Posterior vena cava (tissue), 2 donors: ENCODE measurements around the gene TECRL. TPM values are rescaled to one million over a fixed set of nuclear protein-coding genes. Genes with fewer than 3 reads are reported as not detected.

Source experiments
- DNase-seq: peaks from one replicate; pipeline ENCODE4 v3.0.0-alpha.2; 2020; ENCODE audit warnings: low spot score
- intact Hi-C, 2 donors: fragments of 100-400 bp; cut with DNase I; formaldehyde crosslinking; loops; one replicate each; pipeline versions ENCODE4 v1.14.1 to v1.14.2; 2022 to 2023
- long read RNA-seq, 2 donors: library from polyadenylated mRNA; unstranded; transcript quantifications; one replicate each; pipeline ENCODE4 v2.0.0, GENCODE V29; 2020 to 2021
- total RNA-seq, 2 donors: library from RNA; stranded (reverse); fragmentation: NEBNext Ultra II Directional; extraction: Animal tissue kit (Norgen Biotek cat#: 25700); gene quantifications; one replicate each; pipeline ENCODE4 v1.2.1, GENCODE V29; 2021
- donor health status: DM: yes; HTN: yes; CAD: no.
- donor health status: DM: yes; HTN: yes; CAD: no.

TECRL gene
- under 1 TPM in 1 of 2 donors, not detected in 1; 0.37 TPM for total RNA-seq
- long read RNA-seq, donor 1 = 0 reads
- long read RNA-seq, donor 2 = 0 reads

GRCh38 chr4:64409300-64409699, at the start of gene TECRL:
Gene TECRL (minus strand): TSS chr4:64409450. CDS start chr4:64409351, 99 bp downstream.
- intact Hi-C loops = no loop called here
- no peak for DNase-seq

GRCh38 chr4:64432674-64433073, 23.4 kb upstream of the TECRL start:
- DNase-seq = no peak
- intact Hi-C loops = no loop called here

GRCh38 chr4:64430933-64431332, 21.7 kb upstream of the TECRL start:
- DNase-seq = no peak

GRCh38 chr4:64417974-64418373, 8.7 kb upstream of the TECRL start:
- no peak for DNase-seq
- intact Hi-C loops = no loop called here

More at GRCh38 chr4:64430933-64431332, 21.7 kb upstream of the TECRL start:
- intact Hi-C loops = no loop called here

- DNase-seq = no peak
- intact Hi-C loops = no loop called here
These were observed 2.2 kb downstream of the TECRL start for GRCh38 chr4:64407000-64407399.

- intact Hi-C loops = no loop called here
- no peak for DNase-seq
These were observed 3.5 kb downstream of the TECRL start for GRCh38 chr4:64405761-64406160.

- intact Hi-C loops = no loop called here
- no peak for DNase-seq
These were observed 6.6 kb downstream of the TECRL start for GRCh38 chr4:64402684-64403083.

GRCh38 chr4:64399313-64400109, 9.7 kb downstream of the TECRL start:
- peak; percentile 51 for DNase-seq
- intact Hi-C loops = no loop called here

- intact Hi-C loops = no loop called here
- DNase-seq = no peak
These were observed 14.8 kb downstream of the TECRL start for GRCh38 chr4:64394469-64394868.

GRCh38 chr4:64388252-64388651, 21.0 kb downstream of the TECRL start:
- no peak for DNase-seq
- intact Hi-C loops = no loop called here

GRCh38 chr4:64385220-64385619, 24.0 kb downstream of the TECRL start:
- no peak for DNase-seq
- intact Hi-C loops = no loop called here

GRCh38 chr4:64384237-64385203, 24.7 kb downstream of the TECRL start:
- intact Hi-C loops = no loop called here
- DNase-seq = peak; percentile 16

- no peak for DNase-seq
- intact Hi-C loops = no loop called here
These were observed 40.5 kb downstream of the TECRL start for GRCh38 chr4:64368741-64369140.

- intact Hi-C loops = no loop called here
- DNase-seq = no peak
These were observed 47.9 kb downstream of the TECRL start for GRCh38 chr4:64361399-64361740.

- intact Hi-C loops = no loop called here
These were observed 48.4 kb downstream of the TECRL start for GRCh38 chr4:64360664-64361398.

GRCh38 chr4:64359489-64359888, 49.8 kb downstream of the TECRL start:
- DNase-seq = no peak
- intact Hi-C loops = no loop called here

More at GRCh38 chr4:64360664-64361398, 48.4 kb downstream of the TECRL start:
- DNase-seq = no peak

- no peak for DNase-seq
- intact Hi-C loops = no loop called here
These were observed 55.3 kb downstream of the TECRL start for GRCh38 chr4:64353904-64354303.

GRCh38 chr4:64341711-64342110, 67.5 kb downstream of the TECRL start:
- DNase-seq = peak; percentile 30
- intact Hi-C loops = no loop called here
